ENCODE measurements around the gene CALB2. TPM values are rescaled to one million over a fixed set of nuclear protein-coding genes. Genes with fewer than 3 reads are reported as not detected.

CALB2 gene
- total and polyA plus RNA-seq, 2 of the 8 experiments (the other 6 are each of a cell fraction or from before 2014, with no cell fraction given) = 1.9 to 2.6 TPM

DNA sequence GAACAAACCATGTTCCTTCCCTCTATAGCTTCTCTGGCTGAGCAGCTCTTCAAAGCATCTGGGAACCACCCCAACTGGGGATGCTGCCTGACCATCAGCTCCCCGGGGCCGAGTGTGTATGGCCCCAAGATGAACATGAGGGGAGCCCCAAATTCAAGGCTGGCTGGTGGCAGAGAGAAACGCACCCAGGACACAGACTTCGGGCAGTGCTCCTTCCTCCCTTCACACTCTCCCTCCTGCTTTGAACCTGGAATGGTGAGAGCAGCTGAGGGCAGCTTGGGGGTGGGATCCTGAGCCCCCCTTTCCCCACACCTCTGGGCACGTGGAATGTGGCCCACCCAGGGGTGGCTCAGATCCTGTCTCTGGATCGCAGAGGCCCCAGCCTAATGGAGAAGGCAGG lies 66.1 kb downstream of the CALB2 start:
- Histone ChIP-seq H2AFZ (ENCODE audit: low read length) (no peak overlapping the region), H4K20me1 (replicated peaks in 1 of 2; ENCODE audit: control insufficient read depth in 1 of 2, insufficient read depth in 2 of 2, low read length in 2 of 2) (peaks cover 0 to 3% of the 10 kb centered on the region in 2 experiments), H2BK120ac (replicated peaks; ENCODE audit: low read depth, low read length) (no peak overlapping the region), H3K4me3 (ENCODE audit: extremely low read depth in 1 of 4, insufficient read depth in 2 of 4, low read depth in 3 of 4, low read length in 4 of 4) (no peak overlapping the region), H2BK15ac (ENCODE audit: low read length) (0 out of 2 replicates have a peak overlapping the region, but pooled peaks have one; percentile 81), H3K56ac (replicated peaks; ENCODE audit: insufficient read length, low read depth, low read length) (no peak overlapping the region), H3K23me2 (ENCODE audit: low read depth, low read length) (peaks cover 5% of the 10 kb centered on the region; the same call in 1 of the 2 replicates), H3K9me3 (ENCODE audit: insufficient read depth in 2 of 2, low read depth in 1 of 2, low read length in 1 of 2) (no peaks in the 10 kb centered on the region), H3K27me3 (replicated peaks in 1 of 4; ENCODE audit: control insufficient read depth in 3 of 4, extremely low read depth in 1 of 4, insufficient read depth in 3 of 4, low read length in 3 of 4) (peaks cover 0 to 13% (median 5%) of the 10 kb centered on the region in 4 experiments; a peak in 4 of 7 replicates), H3K36me3 (ENCODE audit: control insufficient read depth in 2 of 4, insufficient read depth in 4 of 4, low read length in 3 of 4) (no peaks in the 10 kb centered on the region), H3K4ac (replicated peaks; ENCODE audit: insufficient read length, low read depth, low read length) (no peak overlapping the region), H3K4me2 (ENCODE audit: insufficient read depth in 1 of 2, low read depth in 2 of 2, low read length in 2 of 2) (no peak overlapping the region), H4K8ac (ENCODE audit: extremely low read depth, insufficient read depth, low read length) (peak overlapping the region; percentile 31; the same call in 1 of the 2 replicates), H3K27ac (ENCODE audit: low read depth, low read length) (no peak overlapping the region), H2BK12ac (ENCODE audit: low read depth, low read length) (no peak overlapping the region), H2AK5ac (ENCODE audit: low read depth, low read length) (no peak overlapping the region), H4K91ac (replicated peaks; ENCODE audit: insufficient read length, low read length) (no peak overlapping the region), H3K23ac (ENCODE audit: insufficient read length) (no peak overlapping the region), H4K5ac (ENCODE audit: insufficient read length, low read depth, low read length) (no peak overlapping the region), H3K9ac (replicated peaks in 1 of 4; ENCODE audit: extremely low read depth in 1 of 4, low read depth in 3 of 4, low read length in 3 of 4) (no peak overlapping the region), H3K14ac (ENCODE audit: insufficient read length) (no peak overlapping the region), H2BK5ac (ENCODE audit: low read depth, low read length) (no peak overlapping the region), H3K79me1 (ENCODE audit: low read depth, low read length) (no peaks in the 10 kb centered on the region), H2BK20ac (ENCODE audit: low read length) (no peak overlapping the region), H3K79me2 (ENCODE audit: control insufficient read depth in 1 of 2, insufficient read depth in 2 of 2, low read length in 2 of 2) (no peaks in the 10 kb centered on the region), H3K18ac (ENCODE audit: extremely low read depth, low read length) (no peak overlapping the region), H3K4me1 (replicated peaks in 1 of 4; ENCODE audit: control insufficient read depth in 3 of 4, insufficient read depth in 4 of 4, low read length in 3 of 4) (peaks cover 0 to 5% (median 3%) of the 10 kb centered on the region in 4 experiments; a peak in 5 of 7 replicates)
- WGBS, 2 experiments (ENCODE audit: extremely low coverage in 1 of 2, insufficient coverage in 1 of 2, insufficient read length in 1 of 2, insufficient replicate concordance in 2 of 2, low coverage in 1 of 2, low lambda C conversion rate in 2 of 2, missing lambda C conversion rate in 1 of 2) = 81% methylated on average over 5 of the region's 6 CpGs; no CpG with 5 or more reads in 1 of the 2 experiments
- no peak for DNase-seq (ENCODE audit: low read depth in 1 of 2, low spot score in 2 of 2)
- ChIA-PET POLR2A (ENCODE audit: partially characterized antibody) (no interaction called here), CTCF (ENCODE audit: partially characterized antibody) (interaction anchor here (0.9 to 7.8 kb wide), 3 partner anchors 13 to 129 kb away, joined by 3 to 99 read pairs (median 3); no protein-coding TSS in a partner anchor)
- FAIRE-seq = no peak
- TF ChIP-seq NANOG (IDR thresholded peaks at IDR 0.05; ENCODE audit: insufficient read depth, low read depth, low read length, poor library complexity, severe bottlenecking) (no peak), TAF1 (IDR thresholded peaks at IDR 0.05; ENCODE audit: low read depth, low read length) (no peak), ZNF274 (IDR thresholded peaks at IDR 0.05; ENCODE audit: borderline replicate concordance, extremely low read depth, low read length) (no peak), HDAC6 (IDR thresholded peaks at IDR 0.05; ENCODE audit: low read depth, low read length) (no peak), RBBP5 (IDR thresholded peaks at IDR 0.05; ENCODE audit: borderline replicate concordance, low read depth, low read length) (no peak), GTF2F1 (IDR thresholded peaks at IDR 0.05; ENCODE audit: borderline replicate concordance, low read depth, low read length) (no peak), TAF7 (optimal IDR thresholded peaks at IDR 0.05; ENCODE audit: borderline replicate concordance, low read depth, low read length) (no peak), SIRT6 (IDR thresholded peaks at IDR 0.05; ENCODE audit: low read length) (no peak), RXRA (IDR thresholded peaks at IDR 0.05; ENCODE audit: insufficient read depth, low read depth, low read length) (no peak), RNF2 (IDR thresholded peaks at IDR 0.05; ENCODE audit: borderline replicate concordance, low read depth, low read length, missing control alignments, poor library complexity, severe bottlenecking) (no peak), SP1 (IDR thresholded peaks at IDR 0.05; ENCODE audit: low read depth, low read length) (no peak), SIN3A (conservative IDR thresholded peaks at IDR 0.05 in 1 of 2, IDR thresholded peaks at IDR 0.05 in 1 of 2; ENCODE audit: low read depth in 1 of 2, low read length in 2 of 2) (no peak)
- TF ChIP-seq, protein P1, sequence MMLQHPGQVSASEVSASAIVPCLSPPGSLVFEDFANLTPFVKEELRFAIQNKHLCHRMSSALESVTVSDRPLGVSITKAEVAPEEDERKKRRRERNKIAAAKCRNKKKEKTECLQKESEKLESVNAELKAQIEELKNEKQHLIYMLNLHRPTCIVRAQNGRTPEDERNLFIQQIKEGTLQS (IDR thresholded peaks at IDR 0.05; ENCODE audit: insufficient read depth, low read depth, low read length) = no peak

Measured in H1 (cell line).